HG02798 (cell line): ENCODE data around the gene BAHD1.

Experiments used
- ATAC-seq: cut with Tn5 transposase; IDR thresholded peaks from one replicate; pipeline ENCODE4 v1.9.1; 2021; ENCODE audit warnings: mild to moderate bottlenecking; ENCODE audit not compliant: unreplicated experiment, poor library complexity

BAHD1 gene

GRCh38 chr15:40489274-40490175 lies 48.8 kb downstream of the BAHD1 start:
- ATAC-seq: no peak

DNA sequence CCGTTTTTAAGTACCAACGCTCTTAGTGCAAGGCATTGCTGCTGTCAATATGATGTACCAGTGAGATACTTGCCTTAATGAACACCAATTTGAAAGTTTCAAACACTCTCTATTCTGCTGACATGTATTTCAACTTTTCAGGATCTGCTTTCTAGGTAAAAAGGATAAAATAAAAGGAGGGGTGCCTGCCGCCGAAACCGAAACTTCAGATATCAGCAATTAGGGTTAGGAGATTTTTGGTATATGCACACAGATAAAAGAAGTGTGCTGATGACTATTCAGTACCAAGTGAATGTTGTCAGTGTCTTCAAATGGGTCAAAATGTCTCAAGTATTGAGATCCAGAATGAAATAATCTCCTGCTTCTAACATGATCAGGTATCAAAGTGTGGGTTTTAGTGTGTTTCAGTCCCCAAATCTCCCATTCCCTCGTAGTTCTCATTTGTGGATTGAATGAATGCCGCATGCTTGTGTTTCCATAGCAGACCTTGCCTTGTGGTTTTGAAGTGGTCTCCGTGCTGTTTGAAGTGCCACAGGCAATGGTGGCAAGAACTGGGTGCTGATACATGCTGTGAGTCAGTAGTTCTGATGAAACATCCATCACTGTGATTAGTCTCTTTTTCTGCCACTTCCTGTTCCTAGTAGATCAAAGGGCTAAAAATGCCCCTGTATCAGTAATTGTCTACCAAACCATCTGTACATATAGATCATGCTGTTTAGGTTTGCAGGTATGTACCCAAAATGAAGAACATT lies 52.5 kb downstream of the BAHD1 start:
- no peak for ATAC-seq

- no peak for ATAC-seq
Observed at GRCh38 chr15:40495516-40495915, 54.8 kb downstream of the BAHD1 start.

DNA sequence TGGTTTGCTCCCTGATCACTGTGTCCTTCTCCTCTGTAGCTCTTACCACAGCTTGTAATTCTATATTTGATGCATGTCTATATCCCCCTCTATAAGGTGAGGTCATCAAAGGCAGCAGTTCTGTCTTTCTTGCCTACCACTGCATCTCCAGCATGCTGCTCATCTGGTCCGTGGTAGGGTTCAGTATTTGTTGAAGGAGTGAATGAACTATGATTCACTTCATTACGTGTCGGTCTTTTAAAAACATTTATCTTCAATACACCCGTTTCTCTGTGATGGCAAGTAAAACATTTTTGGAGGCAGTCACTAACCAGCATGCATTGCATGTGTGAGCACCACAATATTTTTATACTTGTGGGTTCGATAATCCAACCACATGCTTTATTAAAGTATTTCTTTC lies 57.7 kb downstream of the BAHD1 start:
- no peak for ATAC-seq

DNA sequence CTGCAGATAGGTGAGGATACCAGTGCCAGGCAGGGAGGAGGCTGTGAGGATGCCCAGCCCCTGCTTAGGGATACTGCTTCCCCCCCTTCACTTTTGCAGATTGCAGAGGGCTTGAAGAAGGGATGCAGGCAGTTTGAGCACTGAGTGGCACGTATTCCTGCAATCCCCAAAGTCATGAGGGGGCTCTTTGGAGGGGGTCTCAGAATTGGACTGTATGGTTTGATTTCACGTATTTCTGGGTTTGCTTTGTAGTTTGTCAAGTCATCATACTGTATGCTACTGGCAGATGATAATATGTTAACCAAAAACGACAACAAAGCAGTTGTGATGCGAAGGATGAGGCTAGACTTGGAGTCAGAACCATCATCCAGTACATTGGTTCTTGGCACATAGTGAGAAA lies 58.1 kb downstream of the BAHD1 start:
- no peak for ATAC-seq

DNA sequence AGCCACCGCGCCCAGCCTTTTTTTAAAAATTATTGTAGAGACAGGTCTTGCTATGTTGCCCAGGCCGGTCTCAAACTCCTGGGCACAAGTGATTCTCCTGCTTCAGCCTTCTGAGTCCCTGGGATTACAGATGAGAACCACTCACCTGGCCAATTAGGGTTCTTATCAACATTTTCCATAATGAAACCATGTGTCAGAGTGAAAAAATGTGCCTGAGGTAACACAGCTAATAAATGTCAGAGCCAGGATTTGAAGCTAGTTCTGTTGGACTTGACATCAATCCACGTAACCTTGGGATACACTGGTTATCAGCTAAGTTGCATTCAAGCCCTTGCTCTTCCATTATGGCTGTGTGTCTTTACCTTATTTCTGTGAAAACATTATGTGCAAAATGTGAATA lies 59.2 kb downstream of the BAHD1 start:
- ATAC-seq: no peak

- ATAC-seq: no peak
Observed at GRCh38 chr15:40500568-40501330, 60.0 kb downstream of the BAHD1 start.

DNA sequence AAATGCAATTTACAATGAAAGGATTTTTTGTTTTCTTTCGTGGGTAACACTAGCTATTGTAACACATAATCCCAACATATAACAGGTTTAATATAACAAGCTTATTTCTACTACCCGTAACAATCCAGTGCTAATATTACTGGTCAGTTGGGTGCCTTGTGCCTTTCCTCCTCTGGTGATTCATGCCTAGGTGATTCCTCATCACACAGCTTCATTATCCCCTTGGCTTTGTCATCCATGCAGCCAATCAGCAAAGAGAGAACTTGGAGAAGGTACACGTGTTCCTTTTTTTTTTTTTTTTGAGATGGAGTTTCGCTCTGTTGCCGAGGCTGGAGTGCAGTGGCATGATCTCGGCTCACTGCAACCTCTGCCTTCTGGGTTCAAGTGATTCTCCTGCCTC lies 60.7 kb downstream of the BAHD1 start:
- no peak for ATAC-seq

DNA sequence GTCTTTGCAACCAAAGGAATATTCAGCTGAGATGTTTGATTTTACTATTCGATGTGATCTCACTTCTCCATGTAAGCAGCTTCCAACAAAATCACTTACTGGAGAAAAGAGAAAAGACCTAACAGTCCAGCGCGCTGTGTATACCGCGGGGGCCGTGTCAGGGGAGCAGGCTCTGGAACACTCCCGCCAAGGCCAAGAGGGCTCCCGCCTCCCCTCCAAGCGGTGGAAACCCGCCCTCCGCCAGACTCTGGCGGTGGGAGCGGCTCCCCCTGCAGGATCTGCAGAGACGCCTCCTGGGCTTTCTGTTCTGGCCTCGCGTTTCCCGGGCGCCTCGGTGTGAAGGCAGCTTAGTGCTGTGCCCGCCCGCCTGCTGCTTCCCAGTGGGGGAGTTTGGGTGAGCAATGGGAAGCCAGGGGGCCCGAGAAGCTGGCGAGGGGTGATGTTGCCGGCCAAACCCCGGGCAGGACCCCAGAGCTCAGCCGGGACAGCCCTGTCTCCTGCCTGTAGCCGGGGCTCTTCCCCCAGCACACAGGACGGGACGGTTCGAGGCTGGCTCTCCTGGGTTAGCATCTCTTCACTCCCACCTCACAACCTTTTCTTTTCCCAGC lies 66.3 kb downstream of the BAHD1 start:
- ATAC-seq: peak; percentile 45

GRCh38 chr15:40508216-40508615 lies 67.5 kb downstream of the BAHD1 start:
- no peak for ATAC-seq

GRCh38 chr15:40510201-40510600 lies 69.4 kb downstream of the BAHD1 start:
- ATAC-seq: no peak

DNA sequence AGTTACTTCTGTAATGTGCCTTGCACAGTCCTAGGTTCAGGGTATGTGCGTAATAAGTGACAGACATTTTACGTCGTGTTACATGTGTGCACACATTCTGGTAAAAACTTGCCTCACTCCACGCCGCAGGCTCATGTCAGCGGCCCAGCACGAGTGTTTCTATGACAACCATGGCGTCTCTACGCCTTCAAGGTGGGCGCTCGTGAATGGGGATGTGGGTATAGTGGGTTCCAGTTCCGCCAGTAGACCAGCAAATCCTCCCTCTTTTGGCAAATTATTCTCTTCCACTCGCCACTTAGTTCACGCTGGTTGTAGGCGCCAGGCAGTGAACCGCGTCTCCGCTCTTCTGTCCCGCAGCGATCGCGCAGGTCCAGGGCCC lies 70.3 kb downstream of the BAHD1 start:
- ATAC-seq: peak; percentile 23

- peak; percentile 61 for ATAC-seq
Observed at GRCh38 chr15:40511472-40512133, 70.8 kb downstream of the BAHD1 start.

DNA sequence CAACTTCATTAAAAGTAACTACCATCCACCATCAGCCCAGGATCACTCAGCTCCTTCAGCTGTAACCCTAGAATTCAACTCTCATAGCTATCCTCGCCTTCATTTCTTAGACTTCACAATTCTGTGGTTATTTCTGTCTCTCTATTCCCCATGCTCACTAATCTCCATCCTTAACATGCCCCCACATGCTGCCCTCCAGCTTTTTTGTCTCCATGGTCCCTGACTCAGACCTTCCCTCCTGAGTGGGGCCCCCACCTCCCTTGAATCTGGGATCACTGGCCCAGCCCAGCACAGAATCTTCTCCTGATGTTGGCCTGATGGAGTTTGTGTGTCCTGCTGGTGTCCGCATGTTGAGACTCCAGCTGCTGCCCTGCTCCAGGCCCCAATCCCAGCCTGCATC lies 71.7 kb downstream of the BAHD1 start:
- no peak for ATAC-seq

GRCh38 chr15:40513609-40514008 lies 72.9 kb downstream of the BAHD1 start:
- ATAC-seq: no peak

GRCh38 chr15:40516322-40516721 lies 75.6 kb downstream of the BAHD1 start:
- no peak for ATAC-seq
